LHCN-M2 (cell line): ENCODE results near the gene TTC1. TPM values are rescaled to one million over a fixed set of nuclear protein-coding genes. Genes with fewer than 3 reads are reported as not detected.
"Not testable (repeated sequence)": the region's sequence is repeated elsewhere in the genome, so short reads cannot be mapped to it uniquely, and the experiment has no call there.

ENCODE experiments used
- DNase-seq: peaks from one replicate; pipeline ENCODE4 v3.0.0-alpha.2; 2012; ENCODE audit warnings: low read depth
- total RNA-seq: library from RNA; depleted of rRNA; stranded (reverse); fragments of >200 nt; gene quantifications from 2 replicates; pipeline ENCODE4 v1.2.3, GENCODE V29; 2014

TTC1 gene
- total RNA-seq, 1 experiment from 2014 or later, result 63.7 TPM

GRCh38 chr5:159995907-159996306 is 13.0 kb upstream of the TTC1 start:
- DNase-seq, result no peak

DNA sequence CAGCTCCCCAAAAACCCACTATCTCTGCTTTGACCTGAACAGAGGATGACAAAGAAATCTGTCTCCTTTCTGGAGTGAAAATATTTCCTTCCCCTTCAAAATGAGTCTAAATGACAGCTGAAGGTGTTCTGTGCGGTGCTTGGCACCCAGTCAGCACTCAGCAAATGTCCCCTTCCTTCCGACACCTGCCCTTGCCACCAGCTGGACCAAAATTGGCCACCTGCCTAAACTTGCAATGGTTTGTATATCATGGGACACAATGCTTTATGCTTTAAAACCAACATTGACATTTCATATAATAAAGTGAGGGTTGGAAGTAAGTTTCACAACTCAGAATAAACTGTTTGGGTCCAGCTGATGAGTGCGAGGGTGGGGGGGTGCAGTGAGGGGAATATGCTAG is 7.5 kb upstream of the TTC1 start:
- DNase-seq, result no peak

DNA sequence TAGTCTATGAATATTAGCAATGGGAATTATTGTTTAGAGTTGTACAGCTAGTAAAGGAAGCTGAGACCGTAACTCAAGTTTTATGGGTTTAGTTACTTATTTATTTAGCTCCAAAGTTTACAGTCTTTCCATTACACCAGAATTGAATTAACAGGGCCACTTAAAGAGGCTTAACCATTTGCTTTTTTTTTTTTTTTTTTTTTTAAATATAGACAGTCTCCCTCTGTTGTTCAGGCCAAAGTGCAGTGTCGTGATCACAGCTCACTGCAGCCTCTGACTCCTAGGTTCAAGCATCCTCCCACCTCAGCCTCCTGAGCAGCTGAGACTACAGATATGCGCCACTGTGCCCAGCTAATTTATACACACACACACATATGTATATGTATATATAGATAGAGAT is 1.4 kb upstream of the TTC1 start:
- DNase-seq, result no peak

DNA sequence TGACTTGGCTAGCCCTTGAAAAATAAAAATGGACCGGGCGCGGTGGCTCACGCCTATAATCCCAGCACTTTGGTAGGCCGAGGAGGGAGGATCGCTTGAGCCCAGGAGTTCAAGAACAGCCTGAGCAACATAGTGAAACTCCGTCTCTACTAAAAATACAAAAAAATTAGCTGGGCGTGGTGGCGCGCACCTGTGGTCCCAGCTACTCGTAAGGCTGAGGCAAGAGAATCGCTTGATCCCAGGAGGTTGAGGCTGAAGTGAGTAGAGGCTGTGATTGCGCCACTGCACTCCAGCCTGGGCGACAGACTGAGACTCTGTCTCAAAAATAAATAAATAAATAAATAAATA is 436 bp upstream of the TTC1 start:
- DNase-seq, result not testable (repeated sequence)

DNA sequence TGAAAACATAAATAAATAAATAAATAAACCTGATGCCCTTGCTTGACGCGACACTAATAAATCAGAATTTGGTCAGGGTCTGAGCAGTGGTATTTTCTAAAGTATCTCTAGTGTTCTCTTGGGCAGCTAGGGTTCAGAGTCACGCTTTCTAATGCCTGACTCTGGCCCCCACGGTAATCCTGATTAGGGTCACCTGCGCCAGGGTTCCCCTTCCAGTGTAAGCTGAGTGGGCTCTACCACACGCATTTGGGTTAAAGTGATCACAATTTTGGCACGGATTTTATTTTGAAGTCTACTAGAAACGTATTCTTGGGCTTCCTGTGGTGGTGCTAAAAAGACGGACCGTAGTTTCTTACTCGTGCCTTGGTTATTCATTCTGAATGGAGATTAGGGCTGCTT is 651 bp downstream of the TTC1 start:
- no peak for DNase-seq

GRCh38 chr5:160011471-160011870 is 2.5 kb downstream of the TTC1 start:
- no peak for DNase-seq

DNA sequence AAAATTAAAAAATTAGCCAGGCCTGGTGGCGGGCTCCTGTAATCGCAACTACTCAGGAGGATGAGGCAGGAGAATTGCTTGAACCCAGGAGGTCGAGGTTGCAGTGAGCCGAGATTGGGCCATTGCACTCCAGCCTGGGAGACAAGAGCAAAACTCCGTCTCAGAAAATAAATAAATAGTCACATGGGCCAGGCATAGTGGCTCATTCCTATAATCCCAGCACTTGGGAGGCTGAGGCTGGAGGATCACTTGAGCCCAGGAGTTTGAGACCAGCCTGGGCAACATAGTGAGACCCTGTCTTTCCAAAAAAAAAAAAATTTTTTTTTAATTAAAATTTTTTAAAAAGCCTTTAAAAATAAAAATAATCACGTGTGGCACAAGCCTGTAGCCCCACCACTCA is 5.3 kb downstream of the TTC1 start:
- not testable (repeated sequence) for DNase-seq

- no peak for DNase-seq
These were observed 10.1 kb downstream of the TTC1 start for GRCh38 chr5:160018945-160019625.

GRCh38 chr5:160020266-160020770 is 11.4 kb downstream of the TTC1 start:
- DNase-seq, result no peak

- no peak for DNase-seq
These were observed 12.0 kb downstream of the TTC1 start for GRCh38 chr5:160020964-160021363.

DNA sequence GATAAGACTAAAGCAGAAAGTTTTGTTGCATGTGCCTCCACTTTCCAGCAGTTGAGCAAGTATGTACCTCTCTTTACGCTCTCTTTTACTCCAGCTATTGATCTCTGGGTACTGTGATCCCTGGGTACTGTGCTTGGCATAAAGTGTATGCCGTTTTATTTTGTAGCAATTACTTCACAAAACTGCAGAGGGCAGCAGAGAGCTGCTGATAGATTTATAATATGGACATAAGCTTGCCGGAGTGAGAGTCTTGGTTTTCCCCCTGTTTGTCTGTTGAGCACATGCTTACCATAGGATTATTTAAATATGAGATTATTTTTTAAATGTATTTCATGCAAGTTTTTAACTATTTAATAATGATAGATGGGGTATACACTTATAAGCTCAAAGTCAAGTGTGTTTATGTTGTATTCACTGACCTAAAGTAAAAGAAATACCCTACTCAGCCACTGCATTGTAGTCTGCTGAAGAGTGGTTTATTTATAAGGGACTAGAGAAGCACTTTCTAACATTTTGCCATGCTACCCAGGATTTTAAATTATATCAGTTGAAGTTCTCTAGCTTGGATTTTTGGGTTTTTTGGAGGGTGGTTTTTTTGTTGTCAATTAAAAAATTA is 13.0 kb downstream of the TTC1 start:
- DNase-seq, result peak; percentile 61

- DNase-seq, result no peak
These were observed 14.3 kb downstream of the TTC1 start for GRCh38 chr5:160023007-160023907.

- no peak for DNase-seq
These were observed 15.1 kb downstream of the TTC1 start for GRCh38 chr5:160023908-160024630.

DNA sequence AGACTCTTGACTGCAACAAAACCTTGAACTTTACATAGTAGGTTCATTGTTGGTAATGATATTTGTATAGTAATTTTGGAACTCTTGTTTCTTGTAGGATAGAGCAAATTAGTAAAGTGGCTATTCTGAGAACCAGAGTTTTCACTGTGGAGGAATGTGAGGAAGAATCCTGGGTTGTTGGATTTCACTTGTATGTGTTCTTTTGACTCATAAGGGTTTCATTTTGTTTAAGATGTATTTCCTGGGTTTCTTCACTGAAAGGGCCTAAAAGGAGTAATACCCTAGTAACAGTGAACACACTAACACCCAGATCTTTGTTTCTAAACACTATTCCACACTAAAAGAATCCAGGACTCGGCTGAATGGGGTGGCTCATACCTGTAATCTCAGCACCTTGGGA is 20.1 kb downstream of the TTC1 start:
- no peak for DNase-seq

GRCh38 chr5:160029540-160030139 is 20.7 kb downstream of the TTC1 start:
- no peak for DNase-seq

GRCh38 chr5:160030631-160031377 is 21.9 kb downstream of the TTC1 start:
- DNase-seq, result no peak

- DNase-seq, result no peak
These were observed 24.8 kb downstream of the TTC1 start for GRCh38 chr5:160033546-160034252.

- no peak for DNase-seq
These were observed 27.3 kb downstream of the TTC1 start for GRCh38 chr5:160036243-160036642.

DNA sequence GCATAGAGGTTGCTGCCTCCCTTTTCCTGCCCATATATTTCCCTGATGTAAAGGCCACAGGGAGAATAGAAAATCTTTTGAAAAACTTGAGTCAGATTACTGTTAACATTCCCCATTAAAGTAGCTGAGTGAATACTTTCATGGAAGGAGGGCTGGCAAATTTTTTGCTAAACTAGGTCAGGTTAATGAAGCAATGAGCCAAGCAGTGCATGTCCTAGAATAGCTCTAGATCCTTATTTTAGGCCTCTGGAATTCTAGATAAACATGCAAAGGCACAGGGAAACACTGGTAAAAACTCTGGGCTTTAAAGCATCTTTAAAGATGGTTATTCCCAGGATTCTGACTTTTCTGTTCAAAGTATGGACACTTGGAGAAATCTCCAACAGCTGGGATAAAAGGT is 27.9 kb downstream of the TTC1 start:
- DNase-seq, result no peak
